ENCODE data around the gene BICDL1.
"Not testable (repeated sequence)": the region's sequence is repeated elsewhere in the genome, so short reads cannot be mapped to it uniquely, and the experiment has no call there.

GRCh38 chr12:120016199-120016598 lies 27.2 kb downstream of the BICDL1 start:
- not testable (repeated sequence) for TF ChIP-seq CTCF, POLR2A (IDR thresholded peaks at IDR 0.05)

All from suprapubic skin (tissue), 3 donors.